Stimulated activated CD8-positive, alpha-beta memory T cell treated with anti-CD3 and anti-CD28 coated beads, Interleukin-4, amount 100 ng/mL, for 24 hours (primary cell): ENCODE measurements around the gene ASPHD1.
"Not testable (repeated sequence)": the region's sequence is repeated elsewhere in the genome, so short reads cannot be mapped to it uniquely, and the experiment has no call there.

ENCODE experiments used
- DNase-seq: peaks from one replicate; pipeline ENCODE4 v3.0.0-alpha.2; 2020; ENCODE audit warnings: low read depth

ASPHD1 gene

GRCh38 chr16:29877266-29877961 lies 22.9 kb upstream of the ASPHD1 start:
- peak; percentile 28 for DNase-seq

- no peak for DNase-seq
These were observed 22.1 kb upstream of the ASPHD1 start for GRCh38 chr16:29878172-29878571.

GRCh38 chr16:29881050-29881449 lies 19.2 kb upstream of the ASPHD1 start:
- no peak for DNase-seq

- DNase-seq = no peak
These were observed 16.3 kb upstream of the ASPHD1 start for GRCh38 chr16:29883987-29884386.

- DNase-seq = not testable (repeated sequence)
These were observed 10.9 kb upstream of the ASPHD1 start for GRCh38 chr16:29889372-29889771.

GRCh38 chr16:29891525-29892457 lies 8.5 kb upstream of the ASPHD1 start:
- DNase-seq = no peak

- DNase-seq = no peak
These were observed 7.9 kb upstream of the ASPHD1 start for GRCh38 chr16:29892458-29892813.

GRCh38 chr16:29893553-29893952 lies 6.7 kb upstream of the ASPHD1 start:
- no peak for DNase-seq

- DNase-seq = no peak
These were observed 5.9 kb upstream of the ASPHD1 start for GRCh38 chr16:29894352-29894751.

GRCh38 chr16:29896841-29897240 lies 3.4 kb upstream of the ASPHD1 start:
- DNase-seq = no peak

GRCh38 chr16:29897333-29897732 lies 3.0 kb upstream of the ASPHD1 start:
- no peak for DNase-seq

- DNase-seq = no peak
These were observed 2.0 kb upstream of the ASPHD1 start for GRCh38 chr16:29898135-29898803.

- DNase-seq = no peak
These were observed 1.3 kb upstream of the ASPHD1 start for GRCh38 chr16:29898804-29899515.

- DNase-seq = peak; percentile 65
These were observed 679 bp upstream of the ASPHD1 start, which contains the start of gene SEZ6L2 for GRCh38 chr16:29899516-29900101. Gene SEZ6L2 (minus strand): TSS chr16:29899550. CDS start chr16:29899019, 531 bp downstream.

GRCh38 chr16:29900888-29901606 lies 759 bp downstream of the ASPHD1 start:
- DNase-seq = no peak

GRCh38 chr16:29901607-29901945 lies 1.3 kb downstream of the ASPHD1 start:
- DNase-seq = no peak

- no peak for DNase-seq
These were observed 3.3 kb downstream of the ASPHD1 start for GRCh38 chr16:29903590-29903989.

- no peak for DNase-seq
These were observed 4.7 kb downstream of the ASPHD1 start for GRCh38 chr16:29904947-29905346.

GRCh38 chr16:29905668-29906067 lies 5.4 kb downstream of the ASPHD1 start:
- no peak for DNase-seq

GRCh38 chr16:29906520-29907244 lies 6.4 kb downstream of the ASPHD1 start:
- no peak for DNase-seq
